MM.1S (cell line): ENCODE results near the gene PMM2.

Experiments
- CTCF ChIP-seq: fragments of 300-600 bp; sonication (generic); IDR thresholded peaks from 2 replicates; pipeline ENCODE4 v1.5.1; 2016; ENCODE audit warnings: antibody characterized with exemption, low read length, mixed read lengths
- EZH2 ChIP-seq: fragments of 300-600 bp; sonication (generic); optimal IDR thresholded peaks from 2 replicates; pipeline ENCODE3; 2017; ENCODE audit warnings: low read depth, mild to moderate bottlenecking, antibody characterized with exemption, low read length, mixed read lengths

- TF ChIP-seq CTCF (no peak), EZH2 (no peak)
These were observed 23.4 kb upstream of the PMM2 start for GRCh38 chr16:8774208-8774607.
